Measurements from ENCODE around the gene OR2L13.
"Not testable (repeated sequence)": the region's sequence is repeated elsewhere in the genome, so short reads cannot be mapped to it uniquely, and the experiment has no call there.

The OR2L13 gene

GRCh38 chr1:248094884-248095283 is at the start of gene OR2L13:
Gene OR2L13, plus strand, starts transcription at chr1:248095184. Its CDS starts 4,192 bp downstream, at chr1:248099376.
- DNase-seq: no peak

- DNase-seq: no peak
Observed at GRCh38 chr1:248045209-248045608, 49.8 kb upstream of the OR2L13 start.

- no peak for DNase-seq
Observed at GRCh38 chr1:248046536-248046935, 48.4 kb upstream of the OR2L13 start, which contains the start of gene OR2L3. Gene OR2L3, plus strand, starts transcription at chr1:248046836. Its CDS starts 13,846 bp downstream, at chr1:248060682.

GRCh38 chr1:248047008-248047407 is 48.0 kb upstream of the OR2L13 start:
- DNase-seq: no peak

- no peak for DNase-seq
Observed at GRCh38 chr1:248054671-248055070, 40.3 kb upstream of the OR2L13 start.

- no peak for DNase-seq
Observed at GRCh38 chr1:248055261-248055660, 39.7 kb upstream of the OR2L13 start.

- DNase-seq: no peak
Observed at GRCh38 chr1:248065071-248065470, 29.9 kb upstream of the OR2L13 start.

DNA sequence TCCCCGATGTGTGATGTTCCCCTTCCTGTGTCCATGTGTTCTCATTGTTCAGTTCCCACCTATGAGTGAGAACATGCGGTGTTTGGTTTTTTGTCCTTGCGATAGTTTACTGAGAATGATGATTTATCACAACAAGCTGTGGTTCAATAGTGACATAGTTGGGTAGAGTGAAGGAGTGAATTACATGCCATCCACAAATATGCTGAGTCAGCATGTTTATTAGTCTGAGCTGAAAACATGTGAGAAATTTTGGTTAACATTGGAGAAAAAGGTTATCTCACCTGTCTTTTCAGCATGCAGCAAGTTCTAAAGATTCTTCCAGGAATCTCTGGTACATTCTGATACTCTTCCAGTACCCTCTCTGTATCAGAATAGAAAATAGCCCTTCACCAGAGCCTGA is 29.4 kb upstream of the OR2L13 start:
- no peak for DNase-seq

- DNase-seq: not testable (repeated sequence)
Observed at GRCh38 chr1:248083864-248084263, 11.1 kb upstream of the OR2L13 start.

DNA sequence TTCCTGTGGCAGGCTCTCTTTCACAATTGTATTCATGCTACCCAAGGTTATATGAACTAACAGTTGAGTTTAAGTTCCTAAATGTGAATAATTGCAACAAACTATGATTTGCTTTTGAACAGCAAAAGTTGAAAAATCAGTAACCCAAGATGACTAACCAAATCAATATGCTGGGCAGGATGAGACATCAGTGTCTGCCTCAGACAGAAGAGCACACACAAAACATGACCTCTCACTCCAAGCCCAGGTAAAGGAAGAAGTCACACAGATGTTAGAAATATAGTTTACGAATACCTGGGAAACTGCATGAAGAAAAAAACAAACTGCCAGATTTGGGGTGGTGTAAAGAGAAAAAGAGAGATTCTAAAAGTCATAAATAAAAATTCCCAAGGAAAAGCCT is 3.5 kb downstream of the OR2L13 start:
- no peak for DNase-seq

DNA sequence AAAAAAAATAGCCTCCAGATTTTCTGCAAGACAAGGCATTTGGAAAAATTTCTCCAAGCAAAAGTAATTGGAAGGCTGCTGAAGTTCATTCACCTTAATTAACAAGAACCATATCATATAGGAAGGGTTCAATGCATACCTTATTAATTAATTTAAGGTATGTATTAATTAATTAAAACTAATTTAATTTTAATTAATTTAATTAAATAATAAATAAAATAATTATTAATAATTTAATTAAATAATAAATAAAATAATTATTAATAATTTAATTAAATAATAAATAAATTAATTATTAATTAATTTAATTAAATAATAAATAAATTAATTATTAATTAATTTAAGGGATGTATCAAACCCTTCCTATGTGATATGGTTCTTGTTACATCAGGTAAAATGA is 7.9 kb downstream of the OR2L13 start:
- DNase-seq: no peak

DNA sequence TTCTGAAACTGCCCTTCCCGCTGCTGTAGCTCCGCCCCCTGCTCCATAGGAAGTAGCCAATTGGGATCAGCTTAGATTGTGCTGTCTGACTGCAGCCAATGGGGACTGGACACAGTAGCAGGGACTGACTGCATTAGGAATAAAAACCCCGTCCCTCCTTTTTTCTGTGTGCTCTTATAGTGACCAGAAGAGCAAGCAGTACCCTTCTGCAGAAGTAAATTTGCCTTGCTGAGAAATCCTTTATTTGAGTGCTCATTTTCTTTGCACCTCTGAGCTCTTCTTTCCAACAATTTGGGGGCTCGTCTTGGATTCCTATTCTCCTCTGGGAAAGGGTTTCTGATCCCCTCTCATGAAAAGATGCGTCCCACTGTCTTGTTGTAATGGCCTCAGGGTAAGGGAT is 16.2 kb downstream of the OR2L13 start:
- DNase-seq: no peak

DNA sequence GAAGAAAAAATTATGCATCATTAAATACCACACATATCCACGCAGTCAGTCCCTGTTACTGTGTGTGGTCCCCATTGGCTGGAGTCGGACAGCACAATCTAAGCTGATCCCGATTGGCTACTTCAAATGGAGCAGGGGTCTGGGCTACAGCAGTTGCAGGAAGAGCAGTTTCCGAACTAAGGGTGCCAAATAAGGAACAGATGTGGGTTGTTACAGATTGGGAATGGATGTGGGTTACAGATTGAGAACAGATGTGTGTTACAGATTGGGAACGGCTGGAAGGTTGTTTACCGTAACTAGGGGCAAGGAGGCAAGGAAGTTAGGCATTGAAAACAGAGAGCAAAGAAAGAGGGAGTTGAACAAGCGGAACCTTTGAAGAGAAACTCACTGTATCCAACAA is 19.9 kb downstream of the OR2L13 start:
- DNase-seq: no peak

DNA sequence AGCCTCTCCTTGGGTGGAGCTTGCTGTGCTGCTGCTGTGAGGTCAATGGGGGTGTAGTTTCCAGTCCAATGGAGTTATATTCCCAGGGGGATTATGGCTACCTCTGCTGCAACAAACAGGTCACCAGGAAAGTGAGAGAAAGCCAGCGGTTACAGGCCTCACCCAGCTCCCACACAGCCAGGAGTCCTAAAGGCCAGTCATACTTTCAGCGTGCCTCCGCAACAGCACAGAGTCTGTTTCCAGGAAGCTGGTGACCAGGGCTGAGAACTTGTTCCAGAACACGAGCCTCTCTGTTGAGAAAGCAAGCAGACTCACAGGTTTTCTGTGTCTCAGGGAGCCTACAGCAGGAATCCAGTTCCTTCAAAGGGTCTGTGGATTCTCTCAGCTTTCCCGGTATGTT is 32.7 kb downstream of the OR2L13 start:
- no peak for DNase-seq

- DNase-seq: no peak
Observed at GRCh38 chr1:248136811-248137210, 41.8 kb downstream of the OR2L13 start.

DNA sequence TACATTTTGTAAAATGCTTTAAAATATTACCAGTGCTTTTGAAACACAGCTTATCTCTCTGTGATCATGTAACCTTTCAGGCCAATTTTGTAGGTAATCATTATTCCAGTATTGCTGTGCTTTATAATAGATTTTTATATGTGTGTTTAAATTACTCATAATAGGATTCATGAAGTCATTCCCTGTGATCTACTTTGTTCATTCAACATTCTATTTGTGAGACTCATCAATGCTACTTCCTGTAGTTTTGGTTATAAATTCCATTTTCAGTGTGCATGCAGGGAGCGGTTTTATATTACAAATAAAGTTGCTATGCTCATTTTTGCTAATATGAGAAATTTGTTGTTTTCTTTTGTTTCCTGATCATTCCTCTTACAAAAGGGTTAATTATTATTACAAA is 45.9 kb downstream of the OR2L13 start:
- no peak for DNase-seq

DNA sequence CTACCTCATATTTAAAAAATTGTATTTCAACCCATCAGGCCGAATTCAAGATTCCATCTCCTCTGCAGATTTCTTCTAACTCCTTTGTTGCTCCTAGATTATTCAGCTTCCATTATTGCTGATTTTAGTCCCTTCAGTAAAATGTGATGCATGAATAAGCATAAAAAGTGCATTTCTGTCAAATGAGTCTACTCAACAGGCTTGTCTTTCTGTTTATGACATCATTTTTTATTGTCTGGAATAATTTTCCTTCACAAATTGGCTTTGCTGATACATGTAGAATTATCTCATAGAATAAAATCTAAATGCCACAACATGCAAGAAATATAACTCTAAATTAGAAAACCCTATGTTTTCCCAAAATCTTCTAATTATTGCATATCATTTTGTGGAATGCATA is 48.3 kb downstream of the OR2L13 start:
- DNase-seq: no peak

DNA sequence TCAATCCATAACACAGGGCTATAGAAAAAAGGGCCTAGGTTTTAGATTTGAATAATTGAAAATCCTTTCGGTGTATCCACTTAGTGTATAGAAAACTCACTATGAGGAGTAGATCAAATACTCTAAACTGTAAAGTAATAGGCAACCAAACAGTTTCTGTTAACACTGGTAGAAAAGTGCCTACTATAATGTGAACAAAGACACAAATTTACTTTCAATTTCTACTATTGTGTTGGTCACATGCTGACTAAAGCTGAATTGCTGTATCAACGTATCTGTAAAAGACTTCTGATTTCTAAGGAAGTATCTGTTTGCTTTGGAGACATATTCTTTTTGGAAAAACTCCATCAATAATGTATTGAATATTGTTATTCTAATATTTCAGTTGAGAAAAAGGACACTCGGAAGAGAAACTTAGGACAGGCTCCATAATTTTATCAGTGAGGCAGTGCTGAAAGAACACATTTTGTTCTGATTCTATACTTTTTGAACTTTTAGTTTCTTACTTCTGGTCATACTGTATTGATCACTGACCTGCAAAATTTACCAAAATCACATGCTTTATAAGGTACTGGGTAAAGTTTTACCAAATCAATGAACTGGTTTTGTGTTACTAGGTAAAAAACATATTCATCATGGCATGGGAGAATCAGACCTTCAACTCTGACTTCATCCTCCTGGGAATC is 49.7 kb downstream of the OR2L13 start, which contains the start of gene OR2M5:
Gene OR2M5 (plus strand): TSS at position 636 of the 686 bp plus-strand sequence. CDS start 0 bp downstream, at position 636.
- DNase-seq: no peak
